ENCODE measurements around the gene NT5DC4.

Gene NT5DC4

GRCh38 chr2:112784199-112785189, 63.7 kb downstream of the NT5DC4 start, which contains the start of gene IL1A:
TSS of gene IL1A (minus strand) at chr2:112784493. CDS start at chr2:112783770, 723 bp downstream.
- DNase-seq (ENCODE audit: low spot score): no peak

GRCh38 chr2:112787294-112787693, 66.5 kb downstream of the NT5DC4 start:
- DNase-seq (ENCODE audit: low spot score): no peak

GRCh38 chr2:112787729-112788393, 67.0 kb downstream of the NT5DC4 start:
- DNase-seq (ENCODE audit: low spot score): no peak

GRCh38 chr2:112788653-112789052, 67.8 kb downstream of the NT5DC4 start:
- DNase-seq (ENCODE audit: low spot score): no peak
